ENCODE data around the gene TM2D3.

Gene TM2D3

GRCh38 chr15:101620671-101621070 lies 31.5 kb downstream of the TM2D3 start:
- no peak for DNase-seq

- DNase-seq, result no peak
These were observed 32.6 kb downstream of the TM2D3 start for GRCh38 chr15:101619615-101619865.

GRCh38 chr15:101618851-101619614 lies 33.1 kb downstream of the TM2D3 start:
- DNase-seq, result no peak

- no peak for DNase-seq
These were observed 34.1 kb downstream of the TM2D3 start for GRCh38 chr15:101618076-101618475.

GRCh38 chr15:101617390-101617965 lies 34.7 kb downstream of the TM2D3 start:
- DNase-seq, result no peak

GRCh38 chr15:101615986-101616848 lies 36.0 kb downstream of the TM2D3 start:
- DNase-seq, result no peak

- DNase-seq, result no peak
These were observed 36.7 kb downstream of the TM2D3 start for GRCh38 chr15:101615414-101615985.

- DNase-seq, result no peak
These were observed 37.4 kb downstream of the TM2D3 start for GRCh38 chr15:101614761-101615160.

- DNase-seq, result no peak
These were observed 38.1 kb downstream of the TM2D3 start for GRCh38 chr15:101614001-101614585.

GRCh38 chr15:101613130-101614000 lies 38.8 kb downstream of the TM2D3 start:
- no peak for DNase-seq

- no peak for DNase-seq
These were observed 39.5 kb downstream of the TM2D3 start for GRCh38 chr15:101612676-101613075.

GRCh38 chr15:101611580-101612299 lies 40.4 kb downstream of the TM2D3 start:
- DNase-seq, result no peak

- DNase-seq, result no peak
These were observed 41.2 kb downstream of the TM2D3 start for GRCh38 chr15:101611007-101611406.

- no peak for DNase-seq
These were observed 41.6 kb downstream of the TM2D3 start for GRCh38 chr15:101610611-101611000.

- DNase-seq, result no peak
These were observed 42.2 kb downstream of the TM2D3 start for GRCh38 chr15:101609742-101610610.

- no peak for DNase-seq
These were observed 44.0 kb downstream of the TM2D3 start for GRCh38 chr15:101608201-101608600.

- no peak for DNase-seq
These were observed 45.1 kb downstream of the TM2D3 start for GRCh38 chr15:101607108-101607507.

GRCh38 chr15:101604124-101604874 lies 47.9 kb downstream of the TM2D3 start:
- no peak for DNase-seq

GRCh38 chr15:101602801-101603200 lies 49.4 kb downstream of the TM2D3 start:
- DNase-seq, result no peak

GRCh38 chr15:101600035-101600434 lies 52.1 kb downstream of the TM2D3 start:
- DNase-seq, result no peak

All from activated CD4-positive, alpha-beta T cell treated with anti-CD3 and anti-CD28 coated beads, Interleukin-2, amount 50 U/mL, for 48 hours (primary cell).